Right forelimb (tissue), 1 donor: Measurements from ENCODE around the gene IFNAR1.
"Not testable (repeated sequence)": the region's sequence is repeated elsewhere in the genome, so short reads cannot be mapped to it uniquely, and the experiment has no call there.

Experiments used
- DNase-seq: peaks from one replicate; pipeline ENCODE4 v3.0.0-alpha.2; 2018

IFNAR1 gene

DNA sequence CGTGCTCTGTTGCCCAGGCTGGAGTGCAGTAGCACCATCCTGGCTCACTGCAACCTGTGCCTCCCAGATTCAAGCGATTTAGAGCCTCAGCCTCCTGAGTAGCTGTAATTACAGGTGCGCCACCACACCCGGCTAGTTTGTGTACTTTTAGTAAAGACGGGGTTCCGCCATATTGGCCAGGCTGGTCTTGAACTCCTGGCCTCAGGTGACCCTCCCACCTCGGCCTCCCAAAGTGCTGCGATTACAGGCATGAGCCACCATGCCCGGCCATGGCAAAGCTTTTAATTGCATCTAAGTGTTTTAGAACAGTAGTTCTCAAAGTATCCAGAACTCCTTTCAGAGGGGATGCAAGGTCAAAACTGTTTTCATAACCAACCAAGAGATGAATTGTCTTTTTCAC is 53.3 kb downstream of the IFNAR1 start:
- DNase-seq: no peak

DNA sequence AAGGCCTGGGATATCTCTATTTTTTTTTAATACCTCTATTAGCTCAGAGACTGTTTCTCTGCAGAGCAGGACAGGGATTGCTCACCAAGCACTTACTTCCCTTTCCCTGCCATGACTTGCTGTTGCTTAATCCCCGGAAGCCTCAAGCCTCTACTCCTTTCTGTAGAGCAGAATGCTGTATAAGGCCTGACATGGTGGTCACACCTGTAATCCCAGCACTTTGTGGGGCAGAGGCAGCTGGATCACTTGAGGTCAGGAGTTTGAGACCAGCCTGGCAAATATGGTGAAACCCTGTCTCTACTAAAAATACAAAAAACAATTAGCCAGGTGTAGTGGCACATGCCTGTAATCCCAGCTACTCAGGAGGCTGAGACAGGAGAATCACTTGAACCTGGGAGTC is 55.2 kb downstream of the IFNAR1 start:
- DNase-seq: not testable (repeated sequence)

GRCh38 chr21:33380483-33380998 is 55.8 kb downstream of the IFNAR1 start:
- peak; percentile 77 for DNase-seq

DNA sequence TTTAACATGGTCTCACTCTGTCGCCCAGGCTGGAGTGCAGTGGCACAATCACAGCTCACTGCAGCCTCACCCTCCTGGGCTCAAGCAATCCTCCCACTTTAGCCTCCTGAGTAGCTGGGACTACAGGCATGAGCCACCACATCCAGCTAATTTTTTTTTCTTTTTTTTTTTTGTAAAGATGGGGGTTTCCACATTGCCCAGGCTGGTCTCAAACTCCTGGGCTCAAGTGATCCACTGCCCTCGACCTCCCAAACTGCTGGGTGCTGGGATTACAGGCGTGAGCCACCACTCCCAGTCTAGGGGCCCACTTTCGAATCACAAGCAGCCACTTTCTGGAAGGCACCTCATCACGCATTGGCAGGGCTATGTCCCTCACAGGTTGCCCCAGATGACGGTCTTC is 56.6 kb downstream of the IFNAR1 start:
- DNase-seq: not testable (repeated sequence)

GRCh38 chr21:33383056-33383888 is 58.5 kb downstream of the IFNAR1 start:
- DNase-seq: no peak

DNA sequence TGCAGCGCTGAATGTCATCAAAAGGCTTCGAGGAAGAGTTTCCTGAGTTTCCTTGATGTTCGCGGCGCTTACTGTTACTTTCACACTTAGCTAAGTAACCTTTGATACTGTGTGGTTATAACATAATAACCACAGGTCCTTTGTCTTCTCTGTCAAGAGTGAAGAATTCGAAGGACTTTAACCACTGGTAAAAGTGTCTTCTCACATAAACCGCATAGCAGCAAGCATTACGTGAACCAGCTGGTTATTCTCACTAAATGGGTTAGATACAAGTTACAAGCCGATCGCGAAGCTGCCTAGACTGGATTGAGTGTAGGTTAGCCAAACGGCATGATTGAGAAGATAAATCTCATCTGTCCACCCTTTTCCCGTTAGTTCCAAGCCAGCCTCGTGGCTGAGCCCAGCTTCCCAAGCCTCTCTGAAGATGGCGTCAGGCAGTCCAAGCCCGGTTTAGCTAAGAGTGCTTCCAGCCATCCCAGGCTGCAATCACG is 60.1 kb downstream of the IFNAR1 start:
- DNase-seq: no peak

DNA sequence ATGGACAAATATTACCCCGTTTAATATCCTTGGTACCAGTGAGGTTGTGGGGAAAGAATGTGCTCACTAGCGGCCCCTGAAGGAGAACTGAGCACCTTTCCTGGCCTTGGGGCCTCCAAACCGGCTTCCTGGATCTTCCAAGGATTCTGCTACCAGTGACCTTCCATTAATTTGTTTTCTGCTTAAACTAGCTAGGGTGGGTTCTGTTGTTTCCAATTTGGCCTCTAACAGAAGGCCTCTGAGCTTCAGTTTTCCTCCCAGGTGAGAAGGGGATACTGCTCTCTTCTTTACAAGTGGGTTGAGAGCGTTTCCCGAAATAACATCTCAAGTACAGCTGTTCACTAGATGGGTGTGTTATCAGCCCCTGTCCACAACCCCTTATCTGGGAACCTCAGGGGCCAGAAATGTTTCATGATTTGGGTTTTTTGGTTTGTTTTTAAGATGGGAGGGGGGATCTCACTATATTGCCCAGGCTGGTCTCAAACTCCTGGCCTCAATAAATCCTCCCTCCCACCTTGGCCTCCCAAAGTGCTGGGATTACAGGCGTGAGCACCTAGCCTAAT is 61.5 kb downstream of the IFNAR1 start:
- DNase-seq: no peak

GRCh38 chr21:33387294-33387693 is 62.5 kb downstream of the IFNAR1 start:
- no peak for DNase-seq

DNA sequence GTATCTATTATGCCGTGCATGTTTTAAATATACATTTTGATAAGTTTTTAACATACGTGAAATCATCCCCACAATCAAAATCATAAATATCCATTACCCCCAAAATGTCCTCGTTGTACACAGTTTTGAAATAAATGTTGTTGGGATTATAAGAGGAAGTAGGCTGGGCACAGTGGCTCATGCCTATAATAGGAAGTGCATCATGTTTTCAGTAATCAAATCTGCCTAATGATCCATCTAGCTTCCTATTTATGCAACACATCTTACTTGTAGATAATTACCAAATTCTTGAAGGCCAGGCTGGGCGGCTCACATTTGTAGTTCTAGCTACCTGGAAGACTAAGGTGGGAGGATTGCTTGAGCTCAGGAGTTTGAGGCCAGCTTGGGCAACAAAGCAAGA is 63.4 kb downstream of the IFNAR1 start:
- no peak for DNase-seq

DNA sequence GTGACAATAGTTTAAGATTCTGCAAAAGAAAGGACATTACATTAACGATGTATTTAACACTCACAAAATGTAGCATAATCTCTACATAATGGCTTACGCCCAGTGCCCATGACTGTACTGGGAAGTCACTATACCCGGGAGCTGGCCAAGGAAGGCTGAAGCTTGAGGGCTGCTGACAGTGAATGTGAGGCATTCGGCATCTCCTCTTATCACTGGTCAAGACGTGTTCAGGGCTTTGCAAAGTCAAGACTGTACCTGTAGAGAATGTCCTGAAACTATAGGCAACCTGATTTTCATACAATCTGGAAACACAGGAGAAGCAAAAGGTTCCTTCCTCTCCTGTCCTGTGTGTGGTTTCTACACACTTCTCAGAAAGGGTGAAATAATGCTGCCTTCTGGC is 65.7 kb downstream of the IFNAR1 start:
- DNase-seq: no peak

GRCh38 chr21:33391656-33392055 is 66.9 kb downstream of the IFNAR1 start:
- DNase-seq: no peak

DNA sequence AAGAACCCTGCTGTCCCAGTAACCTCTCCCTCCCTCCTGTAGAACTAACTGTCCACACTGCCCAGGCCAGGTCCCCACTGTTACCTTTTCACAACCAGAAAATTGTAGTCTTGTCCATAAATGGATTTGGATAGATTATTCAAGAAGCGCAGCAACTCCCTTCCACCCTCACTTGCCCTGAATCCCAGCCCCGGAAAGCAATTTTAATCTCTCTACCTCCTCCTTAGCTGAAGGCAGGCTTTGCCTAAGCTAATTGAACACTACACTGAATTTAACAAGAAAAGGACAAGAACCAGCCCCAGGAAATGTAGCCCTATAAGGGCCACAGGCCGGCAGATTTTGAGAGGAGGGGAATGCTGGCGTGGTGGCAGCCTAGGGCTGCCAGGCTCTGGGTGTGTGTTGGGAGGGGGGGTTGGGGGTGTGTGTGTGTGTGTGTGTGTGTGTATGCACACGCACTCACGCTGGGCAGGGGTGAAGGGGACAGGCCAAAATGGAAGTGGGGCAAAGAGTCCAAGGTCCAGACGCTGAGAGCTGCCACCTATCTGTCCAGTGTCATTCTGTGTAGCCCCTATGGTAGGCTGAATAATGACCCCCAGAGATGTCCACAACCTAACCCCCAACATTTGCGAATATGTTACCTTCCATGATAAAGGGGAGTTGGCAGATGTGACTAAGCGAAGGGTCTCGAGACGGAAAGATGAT is 67.7 kb downstream of the IFNAR1 start:
- no peak for DNase-seq

GRCh38 chr21:33393348-33393747 is 68.6 kb downstream of the IFNAR1 start:
- no peak for DNase-seq

DNA sequence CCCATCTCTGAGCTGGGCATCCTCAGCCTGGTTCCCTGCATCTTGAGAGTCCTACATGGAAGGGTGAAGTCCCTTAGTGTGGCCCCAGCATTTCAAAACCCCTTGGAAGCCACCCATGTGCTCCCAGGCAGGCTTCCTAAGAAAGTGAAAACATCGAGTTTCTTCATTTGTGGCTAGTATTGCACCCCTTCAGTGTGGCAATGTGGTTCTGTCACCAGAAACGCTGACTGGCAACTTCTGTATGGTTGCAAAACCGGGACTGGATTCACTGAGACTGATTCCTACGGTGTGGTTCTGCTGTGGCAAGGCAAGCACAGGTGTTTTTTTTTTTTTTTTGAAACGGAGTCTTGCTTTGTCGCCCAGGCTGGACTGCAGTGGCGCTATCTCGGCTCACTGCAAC is 69.5 kb downstream of the IFNAR1 start:
- no peak for DNase-seq

- DNase-seq: no peak
Observed at GRCh38 chr21:33395891-33396331, 71.1 kb downstream of the IFNAR1 start.

GRCh38 chr21:33396436-33396835 is 71.7 kb downstream of the IFNAR1 start:
- no peak for DNase-seq

DNA sequence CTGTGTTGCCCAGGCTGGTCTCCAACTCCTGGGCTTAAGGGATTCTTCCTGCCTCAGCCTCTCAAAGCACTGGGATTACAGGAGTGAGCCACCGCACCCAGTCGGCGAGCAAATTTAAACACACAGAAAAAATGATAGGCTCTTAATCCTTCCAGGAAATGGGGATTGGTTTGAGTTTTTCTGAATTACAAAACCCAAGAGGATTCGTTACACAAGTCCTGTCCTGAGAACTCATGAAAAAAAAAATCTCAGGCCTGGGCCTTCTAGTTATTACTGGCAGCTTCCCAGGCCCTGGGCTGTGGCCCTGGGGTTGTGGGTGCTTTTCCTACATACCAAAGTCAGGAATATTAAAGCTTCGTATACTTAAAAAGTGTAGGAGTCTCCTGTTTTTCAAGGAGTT is 72.2 kb downstream of the IFNAR1 start:
- DNase-seq: no peak

GRCh38 chr21:33397717-33398116 is 72.9 kb downstream of the IFNAR1 start:
- no peak for DNase-seq

GRCh38 chr21:33398361-33398760 is 73.6 kb downstream of the IFNAR1 start:
- no peak for DNase-seq

GRCh38 chr21:33401630-33401992 is 76.8 kb downstream of the IFNAR1 start:
- no peak for DNase-seq

GRCh38 chr21:33402001-33402979 is 77.5 kb downstream of the IFNAR1 start:
- peak; percentile 83 for DNase-seq

DNA sequence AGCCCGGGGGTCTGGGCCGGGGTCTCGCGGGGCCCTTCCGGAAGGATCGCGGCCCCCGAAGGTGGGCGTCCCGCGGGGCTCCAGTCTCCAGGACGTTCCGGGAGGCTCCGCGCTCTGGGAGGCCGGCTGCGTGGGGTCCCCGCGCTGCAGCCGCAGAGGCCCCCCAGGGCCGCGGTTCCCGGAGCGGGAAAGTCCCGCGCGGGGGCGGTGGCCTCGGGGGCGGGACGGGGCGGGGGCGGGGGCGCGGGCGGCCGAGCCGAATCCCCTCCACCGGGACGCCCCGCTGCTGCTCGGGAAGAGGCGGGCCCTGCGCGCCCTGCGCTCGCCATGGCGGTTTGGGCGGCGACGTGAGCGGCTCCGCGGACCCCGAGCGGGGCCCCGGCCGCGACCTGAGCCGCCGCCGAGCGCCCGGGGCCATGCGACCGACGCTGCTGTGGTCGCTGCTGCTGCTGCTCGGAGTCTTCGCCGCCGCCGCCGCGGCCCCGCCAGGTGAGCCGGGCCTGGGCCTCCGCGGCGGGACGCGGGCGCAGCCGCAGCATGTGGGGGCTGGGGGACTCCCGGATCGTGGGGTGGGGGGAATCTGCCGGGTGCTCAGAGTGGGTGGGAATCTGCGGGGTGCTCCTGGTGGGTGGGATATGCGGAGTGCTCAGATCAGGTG is 78.5 kb downstream of the IFNAR1 start, which contains the start of gene IFNGR2:
IFNGR2 (plus strand) TSS at position 286 of the 658 bp plus-strand sequence; CDS start at position 417, 131 bp downstream.
- DNase-seq: peak; percentile 80
